Activated T-helper 9 cell treated with anti-CD3 and anti-CD28 coated beads, Interleukin-2, amount 50 U/mL, for 16 hours (primary cell): ENCODE measurements around the gene ERBIN.
"Not testable (repeated sequence)": the region's sequence is repeated elsewhere in the genome, so short reads cannot be mapped to it uniquely, and the experiment has no call there.

Source experiments
- DNase-seq: peaks from one replicate; pipeline ENCODE4 v3.0.0-alpha.2; 2020; ENCODE audit warnings: low read depth

The ERBIN gene

DNA sequence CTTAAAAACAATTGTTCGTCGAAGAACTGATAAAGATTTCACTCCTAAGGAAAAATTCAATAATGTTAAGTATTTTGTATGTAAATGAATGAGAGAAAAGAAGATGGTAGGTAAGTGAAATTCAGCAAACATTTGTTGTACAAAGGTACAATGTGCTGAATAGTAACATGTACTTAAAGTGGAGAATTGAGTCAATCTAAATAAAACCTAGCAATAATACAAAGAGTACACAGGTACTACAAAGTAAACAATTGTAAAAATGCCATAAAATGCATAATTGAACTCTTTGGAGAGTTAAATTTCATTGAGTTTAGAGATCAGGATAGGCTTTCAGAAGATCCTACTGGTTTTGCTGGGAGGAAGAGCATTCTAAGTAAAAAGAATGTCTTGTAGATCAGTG is 82.9 kb downstream of the ERBIN start:
- no peak for DNase-seq

DNA sequence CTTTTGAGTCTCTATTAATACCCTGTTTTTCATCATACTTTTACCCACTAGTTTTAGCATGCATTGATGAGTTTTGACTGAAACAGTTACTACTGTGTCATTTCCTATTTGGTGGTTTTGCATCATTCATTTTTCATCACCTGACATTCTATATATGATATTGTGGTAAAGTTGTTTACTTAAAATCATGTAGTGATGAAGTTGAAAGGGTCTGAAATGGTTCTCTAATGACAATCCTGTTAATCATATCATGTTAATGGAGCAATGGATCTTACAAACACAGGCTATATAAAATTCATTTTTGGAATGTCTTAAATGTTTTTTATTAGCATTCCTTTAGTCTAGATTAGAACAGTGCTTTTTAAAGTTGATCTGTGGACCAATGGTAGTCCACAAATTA is 84.1 kb downstream of the ERBIN start:
- DNase-seq = no peak

DNA sequence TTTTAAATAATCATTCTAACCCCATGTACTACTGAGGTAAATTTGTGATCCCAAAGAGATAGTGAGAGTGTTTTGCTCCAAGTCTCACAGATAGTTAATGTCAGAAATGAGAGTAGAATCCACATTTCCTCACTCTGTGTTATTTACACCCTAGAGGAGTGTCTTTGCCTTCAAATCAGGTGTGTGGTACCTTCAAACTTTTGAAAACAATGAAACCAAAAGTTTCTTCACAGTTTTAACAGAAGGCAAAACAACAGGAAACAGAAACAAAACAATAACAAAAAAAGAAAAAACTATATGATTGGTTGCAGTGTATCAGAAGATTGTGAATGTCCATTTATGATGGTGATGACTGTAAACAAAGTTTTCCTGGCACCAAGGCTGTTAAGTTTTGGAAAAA is 85.9 kb downstream of the ERBIN start:
- no peak for DNase-seq

- DNase-seq = no peak
Measured at GRCh38 chr5:66013397-66013796, 87.0 kb downstream of the ERBIN start.

DNA sequence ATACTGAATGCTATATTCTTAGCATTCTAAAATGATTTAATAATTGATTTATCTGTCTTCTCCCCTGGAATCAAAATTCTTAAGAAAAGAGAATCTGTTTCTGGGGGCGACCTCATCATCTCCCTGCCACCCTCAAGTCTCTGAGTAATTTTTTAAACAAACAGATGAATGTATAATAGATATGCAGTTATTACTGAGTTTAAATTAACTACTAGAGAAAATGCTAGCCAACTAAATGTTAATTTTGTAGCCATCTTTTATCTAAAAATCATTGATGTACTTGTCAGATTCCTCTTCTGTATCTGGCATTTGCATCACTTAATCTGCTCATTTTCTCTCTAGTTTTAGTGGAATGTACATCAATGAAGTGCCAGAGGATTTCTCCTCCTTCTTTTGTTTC is 87.5 kb downstream of the ERBIN start:
- DNase-seq = no peak

- DNase-seq = no peak
Measured at GRCh38 chr5:66015196-66015960, 89.0 kb downstream of the ERBIN start.

DNA sequence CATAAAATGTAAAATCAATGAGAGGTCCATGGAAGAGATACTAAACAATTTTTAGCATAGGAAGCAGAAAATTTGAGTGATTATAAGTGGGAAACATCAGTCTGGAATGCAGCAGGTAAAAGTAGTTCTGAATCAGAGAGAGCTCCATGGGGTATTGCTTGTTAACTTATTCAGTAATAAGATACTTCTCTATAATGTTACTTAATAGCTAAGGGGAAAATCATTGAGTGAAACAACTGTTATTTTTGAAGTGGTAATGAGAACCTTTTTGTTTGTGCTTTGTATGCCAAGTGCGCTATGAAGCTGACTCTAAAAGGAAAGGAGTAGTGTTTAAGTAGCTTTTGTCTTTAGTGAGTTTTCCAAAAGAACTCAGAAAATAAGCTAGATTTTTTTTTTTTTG is 95.2 kb downstream of the ERBIN start:
- no peak for DNase-seq

- DNase-seq = no peak
Measured at GRCh38 chr5:66039296-66039695, 112.9 kb downstream of the ERBIN start.

GRCh38 chr5:66039701-66040100 is 113.3 kb downstream of the ERBIN start:
- no peak for DNase-seq

DNA sequence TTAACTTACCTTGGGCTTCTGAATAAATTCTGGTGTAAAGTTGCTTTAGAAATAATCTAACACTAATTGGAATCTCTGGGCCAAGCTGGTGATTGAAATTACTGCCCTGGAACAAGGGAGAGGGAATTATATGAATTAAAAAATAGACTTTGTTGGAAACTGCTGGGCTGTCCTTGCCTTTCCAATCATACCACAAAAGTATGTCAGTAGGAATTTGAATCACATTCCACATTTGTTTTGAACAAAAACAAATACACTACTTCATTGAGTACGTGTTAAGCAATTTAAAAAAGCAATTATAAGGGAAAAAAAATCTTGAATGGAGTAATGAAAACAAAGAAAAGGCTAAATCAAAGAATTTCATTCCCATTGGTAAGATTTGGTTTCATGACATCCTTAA is 115.3 kb downstream of the ERBIN start:
- no peak for DNase-seq

- no peak for DNase-seq
Measured at GRCh38 chr5:66057239-66057638, 130.9 kb downstream of the ERBIN start.

GRCh38 chr5:66061320-66061719 is 134.9 kb downstream of the ERBIN start:
- DNase-seq = not testable (repeated sequence)

DNA sequence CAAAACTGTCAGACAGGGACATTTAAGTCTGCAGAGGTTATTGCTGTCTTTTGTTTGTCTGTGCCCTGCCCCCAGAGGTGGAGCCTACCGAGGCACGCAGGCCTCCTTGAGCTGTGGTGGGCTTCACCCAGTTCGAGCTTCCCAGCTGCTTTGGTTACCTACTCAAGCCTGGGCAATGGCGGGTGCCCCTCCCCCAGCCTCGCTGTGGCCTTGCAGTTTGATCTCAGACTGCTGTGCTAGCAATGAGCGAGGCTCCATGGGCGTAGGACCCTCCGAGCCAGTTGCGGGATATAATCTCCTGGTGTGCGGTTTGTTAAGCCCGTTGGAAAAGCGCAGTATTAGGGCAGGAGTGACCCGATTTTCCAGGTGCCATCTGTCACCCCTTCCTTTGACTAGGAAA is 136.7 kb downstream of the ERBIN start:
- DNase-seq = not testable (repeated sequence)

GRCh38 chr5:66066826-66067225 is 140.5 kb downstream of the ERBIN start:
- DNase-seq = no peak

DNA sequence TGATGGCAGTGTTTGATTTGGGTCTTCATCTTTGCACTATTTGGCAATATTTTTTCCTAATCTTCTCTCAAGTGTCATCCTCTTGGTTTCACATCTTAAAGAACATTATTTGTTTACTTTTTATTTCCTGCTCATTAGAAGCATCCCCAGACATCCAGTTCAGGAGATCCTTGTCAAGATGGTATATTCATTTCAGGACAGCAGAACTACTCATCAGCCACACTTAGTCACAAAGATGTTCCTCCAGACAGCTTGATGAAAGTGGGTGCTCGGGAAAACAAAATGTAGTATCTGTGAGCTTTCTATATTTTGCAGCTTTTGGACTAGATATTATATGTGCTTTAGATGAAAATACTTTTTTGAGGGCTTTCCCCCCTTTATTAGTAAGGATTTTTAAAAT is 145.7 kb downstream of the ERBIN start:
- no peak for DNase-seq

- no peak for DNase-seq
Measured at GRCh38 chr5:66074901-66075300, 148.5 kb downstream of the ERBIN start.

GRCh38 chr5:66080664-66081063 is 154.3 kb downstream of the ERBIN start:
- DNase-seq = no peak

GRCh38 chr5:66089384-66089783 is 163.0 kb downstream of the ERBIN start:
- no peak for DNase-seq

GRCh38 chr5:66100851-66101250 is 174.5 kb downstream of the ERBIN start:
- no peak for DNase-seq

DNA sequence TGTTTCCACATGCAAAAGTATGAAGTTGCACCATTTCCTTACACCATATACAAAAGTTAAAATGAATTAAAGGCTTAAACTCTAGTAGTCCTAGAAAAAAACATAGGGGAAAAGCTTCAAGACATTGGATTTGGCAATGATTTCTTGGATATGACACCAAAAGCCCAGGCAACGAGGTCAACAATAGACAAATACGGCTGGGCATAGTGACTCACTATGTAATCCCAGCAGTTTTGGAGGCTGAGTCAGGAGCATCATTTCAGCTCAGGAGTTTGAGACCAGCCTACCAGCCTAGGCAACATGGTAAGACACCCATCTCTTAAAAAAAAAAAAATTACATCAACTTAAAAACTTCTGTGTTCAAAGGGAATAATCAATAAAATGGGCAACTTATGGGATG is 186.8 kb downstream of the ERBIN start:
- no peak for DNase-seq

GRCh38 chr5:66118304-66118703 is 191.9 kb downstream of the ERBIN start:
- DNase-seq = no peak

GRCh38 chr5:66122379-66123034 is 196.1 kb downstream of the ERBIN start:
- DNase-seq = no peak

- DNase-seq = no peak
Measured at GRCh38 chr5:66129144-66129543, 202.8 kb downstream of the ERBIN start.

DNA sequence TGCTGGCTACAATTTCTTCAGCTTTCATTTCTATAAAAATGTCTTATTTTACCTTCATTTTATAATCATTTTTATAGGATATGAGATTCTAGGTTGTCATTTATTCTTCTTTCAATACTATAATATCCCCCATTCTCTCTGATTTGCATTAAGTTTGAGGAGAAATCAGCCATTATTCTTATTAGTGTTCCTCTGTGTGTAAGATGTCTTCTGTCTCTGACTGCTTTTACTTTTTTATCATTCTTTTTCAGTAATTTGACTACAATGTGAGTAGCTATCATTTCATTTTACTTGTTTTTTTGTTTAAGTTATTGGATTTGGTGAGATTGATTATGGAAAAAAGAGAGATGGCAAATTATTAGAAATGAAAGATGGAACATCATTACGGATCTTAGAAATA is 204.1 kb downstream of the ERBIN start:
- no peak for DNase-seq
